Nephron (organoid): ENCODE measurements around the gene ATP13A1.
A peak's percentile ranks its signal among the peaks of the same experiment; 100 is the strongest.
"Not testable (repeated sequence)": the region's sequence is repeated elsewhere in the genome, so short reads cannot be mapped to it uniquely, and the experiment has no call there.

Experiments used
- H3K27ac Mint-ChIP-seq, 3 experiments: 2 replicates each; pipeline ENCODE4 v1.8.0; 2020; ENCODE audit warnings: mixed read lengths in 3 of 3, mild to moderate bottlenecking in 2 of 3, moderate library complexity in 1 of 3
- H3K27me3 Mint-ChIP-seq: 2 replicates; pipeline ENCODE4 v1.8.0; 2021; ENCODE audit warnings: low read depth, mild to moderate bottlenecking, moderate library complexity, mixed read lengths
- H3K36me3 Mint-ChIP-seq: 2 replicates; pipeline ENCODE4 v1.8.0; 2020; ENCODE audit warnings: low read depth, mixed read lengths
- H3K4me1 Mint-ChIP-seq: 2 replicates; pipeline ENCODE4 v1.8.0; 2020; ENCODE audit warnings: mixed read lengths
- H3K4me3 Mint-ChIP-seq, 3 experiments: 2 replicates each; pipeline ENCODE4 v1.8.0; 2020; ENCODE audit warnings: mild to moderate bottlenecking in 3 of 3, mixed read lengths in 3 of 3, moderate library complexity in 2 of 3
- H3K9me3 Mint-ChIP-seq: 2 replicates; pipeline ENCODE4 v1.8.0; 2020; ENCODE audit warnings: mixed read lengths
- CTCF ChIP-seq, 3 experiments: fragments of 200-600 bp; sonication (generic); IDR thresholded peaks; one replicate each; pipeline ENCODE4 v1.5.0; 2021; ENCODE audit warnings: antibody characterized with exemption in 3 of 3; ENCODE audit not compliant: unreplicated experiment in 3 of 3

The ATP13A1 gene

GRCh38 chr19:19663256-19664120 is at the start of gene ATP13A1:
Gene ATP13A1, minus strand, starts transcription at chr19:19663676. Its CDS starts 10 bp downstream, at chr19:19663666.
- peaks cover 5% of the 10 kb centered on the region for H3K36me3 Mint-ChIP-seq
- H3K4me3 Mint-ChIP-seq = peak within 1 kb of the TSS; percentile 92 to 95 (median 94)
- H3K27ac Mint-ChIP-seq = peak within 1 kb of the TSS; percentile 87 to 95 (median 93)
- no peak for TF ChIP-seq CTCF (IDR thresholded peaks at IDR 0.05; ENCODE audit: unreplicated experiment in 3 of 3)
- no peaks in the 10 kb centered on the region for H3K9me3 Mint-ChIP-seq
- no peaks in the 10 kb centered on the region for H3K27me3 Mint-ChIP-seq
- peaks cover 20% of the 10 kb centered on the region for H3K4me1 Mint-ChIP-seq

- Mint-ChIP-seq H3K4me3 (no peak overlapping the region), H3K4me1 (no peaks in the 10 kb centered on the region), H3K36me3 (peaks cover 100% of the 10 kb centered on the region), H3K9me3 (peaks cover 86% of the 10 kb centered on the region), H3K27me3 (peaks cover 11% of the 10 kb centered on the region), H3K27ac (no peak overlapping the region)
- TF ChIP-seq CTCF (IDR thresholded peaks at IDR 0.05; ENCODE audit: unreplicated experiment in 3 of 3) = no peak
Measured at GRCh38 chr19:19711934-19712828, 48.7 kb upstream of the ATP13A1 start.

- Mint-ChIP-seq H3K9me3 (peaks cover 86% of the 10 kb centered on the region), H3K4me1 (no peaks in the 10 kb centered on the region), H3K27ac (no peak overlapping the region), H3K27me3 (peaks cover 5% of the 10 kb centered on the region), H3K4me3 (no peak overlapping the region), H3K36me3 (peaks cover 100% of the 10 kb centered on the region)
- no peak for TF ChIP-seq CTCF (IDR thresholded peaks at IDR 0.05; ENCODE audit: unreplicated experiment in 3 of 3)
Measured at GRCh38 chr19:19711306-19711933, 47.9 kb upstream of the ATP13A1 start.

GRCh38 chr19:19710506-19710905 is 47.0 kb upstream of the ATP13A1 start:
- H3K36me3 Mint-ChIP-seq = peaks cover 99% of the 10 kb centered on the region
- peaks cover 85% of the 10 kb centered on the region for H3K9me3 Mint-ChIP-seq
- no peak overlapping the region for H3K4me3 Mint-ChIP-seq
- H3K4me1 Mint-ChIP-seq = no peaks in the 10 kb centered on the region
- peaks cover 4% of the 10 kb centered on the region for H3K27me3 Mint-ChIP-seq
- H3K27ac Mint-ChIP-seq = no peak overlapping the region
- TF ChIP-seq CTCF (IDR thresholded peaks at IDR 0.05; ENCODE audit: unreplicated experiment in 3 of 3) = no peak

GRCh38 chr19:19704836-19705235 is 41.4 kb upstream of the ATP13A1 start:
- TF ChIP-seq CTCF (IDR thresholded peaks at IDR 0.05; ENCODE audit: unreplicated experiment in 3 of 3) = no peak
- Mint-ChIP-seq H3K27me3 (peaks cover 6% of the 10 kb centered on the region), H3K27ac (no peak overlapping the region), H3K4me3 (no peak overlapping the region), H3K9me3 (peaks cover 79% of the 10 kb centered on the region), H3K4me1 (no peaks in the 10 kb centered on the region), H3K36me3 (peaks cover 96% of the 10 kb centered on the region)

GRCh38 chr19:19700493-19700892 is 37.0 kb upstream of the ATP13A1 start:
- H3K36me3 Mint-ChIP-seq = peaks cover 64% of the 10 kb centered on the region
- H3K9me3 Mint-ChIP-seq = peaks cover 63% of the 10 kb centered on the region
- H3K4me1 Mint-ChIP-seq, H3K27ac Mint-ChIP-seq, H3K27me3 Mint-ChIP-seq, H3K4me3 Mint-ChIP-seq: not testable (repeated sequence)
